Medulla oblongata (tissue), 1 donor: ENCODE data around the gene CGN.
A peak's percentile ranks its signal among the peaks of the same experiment; 100 is the strongest.

Experiments
- DNase-seq: peaks from one replicate; pipeline ENCODE4 v3.0.0-alpha.2; 2015; ENCODE audit errors: extremely low spot score

Gene CGN

DNA sequence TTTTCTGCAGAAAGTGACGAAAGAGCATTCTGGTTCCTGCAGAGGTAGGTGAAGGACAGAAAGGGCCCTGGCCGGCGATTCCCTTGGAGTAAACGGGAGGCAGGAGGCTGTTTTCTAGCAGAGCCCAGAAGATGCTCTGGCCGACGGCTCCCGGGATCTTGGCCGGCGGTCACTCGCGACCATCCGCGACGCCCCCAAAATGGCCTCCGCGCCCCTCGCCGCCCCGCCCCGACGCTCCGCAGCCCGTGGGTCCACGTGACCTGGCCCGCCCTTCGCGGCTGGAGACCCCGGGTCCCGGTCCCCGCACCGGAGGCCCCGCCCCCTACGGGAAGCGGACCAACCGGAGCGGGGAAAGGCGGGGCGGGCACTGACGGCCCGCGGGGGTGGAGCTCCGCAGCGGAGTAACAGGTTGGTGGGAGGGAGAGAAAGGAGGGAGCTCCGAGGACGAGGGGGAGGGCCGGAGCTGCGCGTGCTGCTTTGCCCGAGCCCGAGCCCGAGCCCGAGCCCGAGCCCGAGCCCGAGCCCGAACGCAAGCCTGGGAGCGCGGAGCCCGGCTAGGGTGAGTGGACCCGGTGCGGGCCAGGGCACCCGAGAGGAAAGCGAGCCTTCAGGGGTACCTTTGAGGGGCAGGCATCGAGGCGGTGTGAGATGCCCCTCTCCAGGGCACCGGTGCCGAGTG lies at the start of gene CGN:
CGN (plus strand) TSS at position 431 of the 679 bp plus-strand sequence. CDS start 7,133 bp downstream, outside the sequence.
- peak; percentile 97 for DNase-seq

- DNase-seq, result no peak
These were observed 49.5 kb upstream of the CGN start for GRCh38 chr1:151461694-151462093.

GRCh38 chr1:151465026-151465425 lies 46.2 kb upstream of the CGN start:
- DNase-seq, result no peak

DNA sequence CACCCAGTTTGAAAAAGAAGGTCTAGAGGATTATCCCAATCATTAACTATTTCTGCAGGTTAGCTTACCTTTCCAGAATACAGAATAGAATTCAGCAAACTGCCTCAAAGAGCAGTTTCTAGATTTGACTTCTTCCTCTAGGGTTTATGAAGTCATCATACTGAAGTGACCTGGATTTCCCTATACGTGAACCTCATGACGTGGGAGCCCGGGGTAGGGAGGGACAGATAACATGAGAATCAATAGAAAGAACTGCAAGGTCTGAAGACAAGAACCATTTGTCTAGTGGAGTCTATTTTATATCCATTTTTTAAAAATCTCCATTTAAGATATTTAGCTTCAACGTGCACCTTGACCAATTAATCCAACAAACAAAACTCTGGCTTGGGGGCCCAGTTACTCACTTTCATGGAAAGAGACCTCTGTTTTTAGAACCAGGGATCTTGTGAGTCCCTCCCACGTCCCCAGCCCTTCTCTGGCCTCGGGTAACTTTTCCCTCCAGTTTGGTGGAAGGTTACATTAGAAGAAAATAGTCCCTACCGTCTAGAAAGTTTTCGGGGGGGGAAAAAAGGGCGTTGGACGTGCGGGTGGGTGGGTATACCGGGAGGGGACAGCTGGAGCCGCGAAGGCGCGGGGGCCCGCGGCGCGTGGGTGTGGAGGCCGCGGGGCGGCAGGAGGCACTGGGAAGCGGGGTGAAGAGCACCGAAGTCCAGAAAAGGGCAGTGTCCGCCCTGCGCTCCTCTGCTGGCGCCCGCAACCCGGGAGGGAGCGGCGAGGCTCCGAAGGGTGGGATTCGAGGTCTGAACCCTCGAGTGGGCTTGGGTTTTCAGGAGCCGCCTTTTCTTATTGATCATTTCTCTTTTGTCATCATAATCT lies 38.1 kb upstream of the CGN start:
- peak; percentile 54 for DNase-seq

GRCh38 chr1:151474745-151475144 lies 36.4 kb upstream of the CGN start:
- DNase-seq, result no peak

GRCh38 chr1:151475175-151475574 lies 36.0 kb upstream of the CGN start:
- no peak for DNase-seq

DNA sequence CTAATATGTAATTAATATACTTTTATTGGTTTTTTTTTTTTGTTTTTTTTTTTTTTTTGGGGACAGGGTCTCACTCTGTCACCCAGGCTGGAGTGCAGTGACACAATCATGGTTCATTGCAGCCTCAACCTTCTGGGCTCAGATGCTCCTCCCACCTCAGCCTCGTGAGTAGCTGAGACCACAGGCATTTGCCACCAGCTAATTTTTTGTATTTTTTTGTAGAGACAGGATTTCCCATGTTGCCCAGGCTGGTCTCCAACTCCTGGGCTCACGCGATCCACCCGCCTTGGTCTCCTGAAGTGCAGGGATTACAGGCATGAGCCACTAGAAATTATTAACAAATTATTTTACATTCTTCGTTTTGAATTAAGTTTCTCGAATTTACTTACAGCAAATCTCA lies 35.1 kb upstream of the CGN start:
- no peak for DNase-seq

GRCh38 chr1:151477066-151477465 lies 34.1 kb upstream of the CGN start:
- no peak for DNase-seq

DNA sequence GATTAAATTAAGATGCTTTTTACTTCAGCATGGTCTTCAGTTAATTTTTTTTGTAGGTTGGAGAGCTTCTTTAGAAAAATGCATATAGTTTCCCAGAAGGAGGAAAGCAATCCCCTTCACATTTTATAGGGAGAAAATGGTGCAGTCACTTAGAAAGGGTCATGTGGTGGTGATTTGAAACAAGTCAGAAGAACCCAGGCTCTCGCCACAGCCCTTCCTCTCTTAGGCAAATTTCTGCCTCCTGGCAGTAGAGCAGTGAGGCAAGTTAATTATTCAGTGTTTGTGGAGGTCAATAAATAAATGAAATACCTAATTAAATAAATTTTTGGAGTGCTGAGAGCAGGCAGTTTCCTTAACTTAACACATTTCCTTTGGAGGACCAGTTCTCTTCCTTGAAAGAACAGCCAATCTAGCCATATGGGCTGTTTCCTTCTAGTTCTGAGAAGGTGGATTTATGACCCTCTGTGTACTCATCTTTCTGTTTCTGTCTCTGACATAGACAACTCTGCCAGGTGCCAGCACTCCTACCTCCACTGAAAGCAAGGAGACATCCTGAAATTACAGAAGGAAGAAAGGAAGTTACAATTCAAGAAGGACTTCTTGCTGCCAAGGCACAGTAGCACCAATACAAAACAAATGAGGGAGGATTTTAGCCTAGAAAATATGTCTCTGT lies 32.9 kb upstream of the CGN start:
- DNase-seq, result no peak

GRCh38 chr1:151478923-151479322 lies 32.3 kb upstream of the CGN start:
- DNase-seq, result no peak

DNA sequence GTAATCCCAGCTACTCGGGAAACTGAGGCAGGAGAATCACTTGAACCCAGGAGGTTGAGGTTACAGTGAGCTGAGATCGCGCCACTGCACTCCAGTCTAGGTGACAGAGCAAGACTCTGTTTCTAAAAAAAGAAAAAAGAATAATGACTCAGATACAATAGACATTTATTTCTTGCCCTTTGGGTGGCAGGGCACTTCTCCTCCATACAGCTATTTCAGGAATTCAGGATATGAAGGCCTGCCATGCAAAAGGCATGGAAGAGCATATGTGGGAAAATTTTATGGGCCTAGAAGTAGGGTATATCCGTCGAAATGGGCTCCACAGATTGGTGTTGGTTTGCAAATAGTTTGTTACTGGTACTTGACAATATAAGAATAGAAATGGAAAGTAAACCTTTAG lies 31.7 kb upstream of the CGN start:
- DNase-seq, result no peak

GRCh38 chr1:151482017-151482416 lies 29.2 kb upstream of the CGN start:
- DNase-seq, result no peak

DNA sequence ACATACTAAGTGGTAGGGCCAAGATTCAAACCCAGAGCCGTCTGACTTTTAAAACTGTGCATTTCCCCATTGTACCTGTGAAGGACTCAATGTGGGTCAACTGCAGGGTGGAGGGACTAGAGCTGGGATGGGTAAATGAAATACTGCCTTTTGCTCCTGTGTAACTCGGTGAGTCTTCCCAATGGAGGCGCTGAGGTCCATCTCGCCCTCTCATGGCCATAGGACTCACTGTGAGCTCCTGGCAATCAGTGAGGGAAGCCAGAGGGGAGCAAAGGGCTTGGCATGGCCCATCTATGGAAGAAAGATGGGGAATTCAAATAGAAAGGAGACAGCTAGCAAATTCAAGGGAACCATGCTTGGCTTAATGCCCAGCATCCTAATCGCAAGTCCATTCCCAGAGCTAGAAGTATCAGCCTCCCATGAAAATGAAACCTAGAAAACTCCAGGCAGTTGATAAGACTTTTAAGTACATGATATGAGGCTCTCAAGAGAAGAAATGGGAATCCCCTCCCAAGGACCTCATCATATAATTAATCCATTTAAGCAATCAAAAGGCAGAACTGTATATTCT lies 25.4 kb upstream of the CGN start:
- DNase-seq, result no peak

DNA sequence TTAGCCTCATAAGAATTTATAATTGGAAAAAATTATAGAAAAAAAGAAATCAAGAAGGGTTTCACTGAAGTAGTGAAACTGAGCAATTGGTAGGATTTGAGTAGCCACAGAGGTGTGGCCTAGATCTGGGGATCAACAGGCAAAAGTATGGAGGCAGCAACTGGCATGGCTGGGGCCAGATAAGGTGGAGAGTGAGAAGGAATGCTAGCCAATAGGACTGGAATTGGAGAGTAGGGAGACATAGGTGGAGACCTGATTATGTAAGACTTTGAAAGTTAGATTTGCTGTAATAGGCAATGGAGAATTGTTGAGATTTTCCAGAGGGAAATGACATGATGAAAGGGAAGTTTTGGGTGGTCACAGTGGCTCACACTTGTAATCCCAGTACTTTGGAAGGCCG lies 24.6 kb upstream of the CGN start:
- no peak for DNase-seq

- DNase-seq, result no peak
These were observed 19.5 kb upstream of the CGN start for GRCh38 chr1:151491641-151492040.

GRCh38 chr1:151492120-151492519 lies 19.1 kb upstream of the CGN start:
- no peak for DNase-seq

GRCh38 chr1:151493042-151493441 lies 18.1 kb upstream of the CGN start:
- DNase-seq, result no peak

GRCh38 chr1:151494741-151495281 lies 16.4 kb upstream of the CGN start:
- DNase-seq, result peak; percentile 48

- peak; percentile 86 for DNase-seq
These were observed 15.9 kb upstream of the CGN start for GRCh38 chr1:151495316-151495715.

- no peak for DNase-seq
These were observed 11.8 kb upstream of the CGN start for GRCh38 chr1:151499365-151499764.

- DNase-seq, result no peak
These were observed 11.3 kb upstream of the CGN start for GRCh38 chr1:151499930-151500329.

- no peak for DNase-seq
These were observed 9.7 kb upstream of the CGN start for GRCh38 chr1:151501474-151501873.
